ENCODE results near the gene ZCCHC8.
"Not testable (repeated sequence)": the region's sequence is repeated elsewhere in the genome, so short reads cannot be mapped to it uniquely, and the experiment has no call there.

ZCCHC8 gene

DNA sequence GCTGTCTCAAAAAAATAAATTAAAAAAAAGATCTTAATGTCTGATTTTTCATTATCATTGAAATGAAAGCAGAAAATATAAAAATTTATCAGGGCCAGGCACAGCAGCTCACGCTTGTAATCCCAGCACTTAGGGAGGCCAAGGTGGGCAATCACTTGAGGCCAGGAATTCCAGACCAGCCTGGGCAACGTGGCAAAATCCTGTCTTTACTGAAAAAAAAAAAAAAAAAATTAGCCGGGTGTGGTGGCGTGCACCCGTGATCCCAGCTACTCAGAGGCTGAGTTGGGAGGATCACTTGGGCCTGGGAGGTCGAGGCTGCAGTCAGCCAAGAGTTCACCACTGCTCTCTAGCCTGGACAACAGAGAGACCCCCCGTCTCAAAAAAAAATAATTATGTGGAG lies 40.7 kb downstream of the ZCCHC8 start:
- TF ChIP-seq ZFX (IDR thresholded peaks at IDR 0.05; ENCODE audit: borderline replicate concordance), result no peak
- no peak overlapping the region for H3K27ac ChIP-seq

DNA sequence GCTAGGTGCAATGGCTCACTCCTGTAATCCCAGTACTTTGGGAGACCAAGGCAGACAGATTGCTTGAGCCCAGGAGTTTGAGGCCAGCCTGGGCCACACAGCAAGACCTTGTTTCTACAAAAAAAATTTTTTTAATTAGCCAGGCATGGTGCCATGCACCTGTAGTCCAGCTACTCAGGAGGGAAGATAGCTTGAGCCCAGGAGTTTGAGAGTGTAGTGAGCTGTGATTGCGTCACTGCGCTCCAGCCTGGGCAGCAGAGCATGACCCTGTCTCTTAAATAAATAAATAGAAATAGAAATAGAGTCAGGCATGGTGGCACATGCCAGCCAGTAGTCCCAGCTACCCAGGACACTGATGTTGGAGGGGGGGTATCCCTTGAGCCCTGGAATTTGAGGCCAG lies 41.5 kb downstream of the ZCCHC8 start:
- TF ChIP-seq, protein P1, sequence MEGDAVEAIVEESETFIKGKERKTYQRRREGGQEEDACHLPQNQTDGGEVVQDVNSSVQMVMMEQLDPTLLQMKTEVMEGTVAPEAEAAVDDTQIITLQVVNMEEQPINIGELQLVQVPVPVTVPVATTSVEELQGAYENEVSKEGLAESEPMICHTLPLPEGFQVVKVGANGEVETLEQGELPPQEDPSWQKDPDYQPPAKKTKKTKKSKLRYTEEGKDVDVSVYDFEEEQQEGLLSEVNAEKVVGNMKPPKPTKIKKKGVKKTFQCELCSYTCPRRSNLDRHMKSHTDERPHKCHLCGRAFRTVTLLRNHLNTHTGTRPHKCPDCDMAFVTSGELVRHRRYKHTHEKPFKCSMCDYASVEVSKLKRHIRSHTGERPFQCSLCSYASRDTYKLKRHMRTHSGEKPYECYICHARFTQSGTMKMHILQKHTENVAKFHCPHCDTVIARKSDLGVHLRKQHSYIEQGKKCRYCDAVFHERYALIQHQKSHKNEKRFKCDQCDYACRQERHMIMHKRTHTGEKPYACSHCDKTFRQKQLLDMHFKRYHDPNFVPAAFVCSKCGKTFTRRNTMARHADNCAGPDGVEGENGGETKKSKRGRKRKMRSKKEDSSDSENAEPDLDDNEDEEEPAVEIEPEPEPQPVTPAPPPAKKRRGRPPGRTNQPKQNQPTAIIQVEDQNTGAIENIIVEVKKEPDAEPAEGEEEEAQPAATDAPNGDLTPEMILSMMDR (IDR thresholded peaks at IDR 0.05), result no peak
- no peak for TF ChIP-seq ZFX (IDR thresholded peaks at IDR 0.05; ENCODE audit: borderline replicate concordance)
- H3K27ac ChIP-seq, result no peak overlapping the region

DNA sequence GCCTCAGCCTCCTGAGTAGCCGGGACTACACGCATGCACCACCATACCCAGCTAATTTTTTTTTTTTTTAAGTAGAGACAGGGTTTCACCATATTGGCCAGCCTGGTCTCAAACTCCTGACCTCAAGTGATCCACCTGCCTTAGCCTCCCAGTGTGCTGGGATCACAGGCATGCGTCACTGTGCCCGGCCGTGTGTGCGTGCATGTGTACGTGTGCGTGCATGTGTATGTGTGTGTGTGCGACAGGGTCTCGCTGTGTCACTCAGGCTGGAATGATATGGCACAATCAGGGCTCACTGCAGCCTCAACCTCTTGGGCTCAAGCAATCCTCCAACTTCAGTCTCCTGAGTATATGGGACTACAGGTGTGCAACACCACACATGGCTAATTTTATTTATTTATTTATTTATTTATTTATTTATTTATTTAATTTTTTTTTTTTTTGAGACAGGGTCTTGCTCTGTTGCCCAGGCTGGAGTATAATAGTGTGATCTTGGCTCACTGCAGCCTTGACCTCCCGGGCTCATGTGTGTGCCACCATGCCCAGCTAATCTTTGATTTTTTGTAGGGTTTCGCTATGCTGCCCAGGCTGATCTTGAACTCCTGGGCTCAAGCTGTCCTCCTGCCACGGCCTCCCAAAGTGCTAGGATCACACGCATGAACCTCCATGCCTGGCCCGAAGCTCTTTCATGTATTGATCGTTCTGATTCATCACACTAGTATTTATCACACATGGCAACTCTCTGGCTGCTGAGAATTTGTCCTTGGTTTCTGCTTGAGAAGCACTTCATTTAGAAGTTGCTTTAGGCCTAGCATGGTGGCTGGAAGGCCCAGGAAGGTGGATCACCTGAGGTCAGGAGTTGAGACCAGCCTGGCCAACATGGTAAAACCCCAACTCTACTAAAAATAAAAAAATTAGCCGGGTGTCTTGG lies 42.4 kb downstream of the ZCCHC8 start:
- H3K27ac ChIP-seq, result no peak overlapping the region
- TF ChIP-seq, protein P1 (IDR thresholded peaks at IDR 0.05), result no peak
- no peak for TF ChIP-seq ZFX (IDR thresholded peaks at IDR 0.05; ENCODE audit: borderline replicate concordance)

DNA sequence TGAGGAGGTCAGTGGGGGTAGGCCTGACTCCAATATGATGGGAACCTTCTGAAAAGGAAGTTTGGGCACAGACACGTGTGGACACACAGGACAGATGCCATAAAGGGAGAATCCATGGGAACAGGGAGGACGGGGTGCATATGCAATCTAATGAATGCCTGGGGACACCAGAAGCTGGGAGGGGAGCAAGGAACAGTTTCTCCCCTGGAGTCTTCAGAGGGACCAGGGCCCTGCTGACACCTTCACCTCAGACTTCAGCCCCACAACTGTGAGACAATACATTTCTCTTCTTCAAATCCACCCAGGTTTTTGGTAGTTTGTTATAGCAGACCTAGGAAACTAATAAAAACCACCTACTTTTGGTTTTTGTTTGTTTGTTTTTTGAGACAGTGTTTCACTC lies 43.1 kb downstream of the ZCCHC8 start:
- TF ChIP-seq ZFX (IDR thresholded peaks at IDR 0.05; ENCODE audit: borderline replicate concordance), result no peak
- H3K27ac ChIP-seq, result no peak overlapping the region

DNA sequence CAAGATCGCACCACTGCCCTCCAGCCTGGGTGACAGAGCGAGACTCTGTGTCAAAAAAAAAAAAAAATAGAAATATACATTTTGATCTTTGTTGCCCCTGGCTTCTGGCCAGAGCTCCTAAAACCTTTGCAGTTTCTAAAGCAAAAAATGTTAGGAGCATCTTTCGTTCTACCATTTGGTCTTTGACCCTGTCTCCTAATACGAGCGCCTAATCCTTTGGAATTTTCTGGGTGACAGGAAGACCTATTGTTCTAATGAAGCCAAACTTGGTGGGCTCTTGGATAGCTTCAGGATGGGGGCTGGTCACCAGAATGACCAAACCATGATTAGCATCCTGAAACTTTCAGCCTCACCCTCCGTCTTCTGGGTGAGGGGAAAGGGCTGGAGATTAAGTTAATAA lies 46.0 kb downstream of the ZCCHC8 start:
- TF ChIP-seq, protein P1 (IDR thresholded peaks at IDR 0.05), result no peak
- H3K27ac ChIP-seq, result no peak overlapping the region

DNA sequence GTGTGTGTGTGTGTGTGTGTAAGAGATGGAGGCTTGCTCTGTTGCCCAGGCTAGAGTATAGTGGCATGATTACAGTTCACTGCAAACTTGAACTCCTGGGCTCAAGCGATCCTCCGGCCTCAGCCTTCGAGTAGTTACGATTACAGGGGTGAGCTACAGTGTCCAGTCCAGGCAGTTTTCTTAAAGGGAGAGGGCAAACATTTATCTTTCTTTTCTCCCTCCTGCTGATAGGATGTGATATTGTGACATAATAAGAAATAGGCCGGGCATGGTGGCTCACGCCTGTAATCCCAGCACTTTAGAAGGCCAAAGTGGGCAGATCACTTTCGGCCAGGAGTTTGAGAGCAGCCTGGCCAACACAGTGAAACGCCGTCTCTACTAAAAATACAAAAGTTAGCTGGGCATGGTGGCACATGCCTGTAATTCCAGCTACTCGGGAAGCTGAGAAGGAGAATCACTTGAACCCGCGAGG lies 46.4 kb downstream of the ZCCHC8 start:
- TF ChIP-seq, protein P1 (IDR thresholded peaks at IDR 0.05), result no peak
- no peak for TF ChIP-seq ZFX (IDR thresholded peaks at IDR 0.05; ENCODE audit: borderline replicate concordance)
- no peak overlapping the region for H3K27ac ChIP-seq

DNA sequence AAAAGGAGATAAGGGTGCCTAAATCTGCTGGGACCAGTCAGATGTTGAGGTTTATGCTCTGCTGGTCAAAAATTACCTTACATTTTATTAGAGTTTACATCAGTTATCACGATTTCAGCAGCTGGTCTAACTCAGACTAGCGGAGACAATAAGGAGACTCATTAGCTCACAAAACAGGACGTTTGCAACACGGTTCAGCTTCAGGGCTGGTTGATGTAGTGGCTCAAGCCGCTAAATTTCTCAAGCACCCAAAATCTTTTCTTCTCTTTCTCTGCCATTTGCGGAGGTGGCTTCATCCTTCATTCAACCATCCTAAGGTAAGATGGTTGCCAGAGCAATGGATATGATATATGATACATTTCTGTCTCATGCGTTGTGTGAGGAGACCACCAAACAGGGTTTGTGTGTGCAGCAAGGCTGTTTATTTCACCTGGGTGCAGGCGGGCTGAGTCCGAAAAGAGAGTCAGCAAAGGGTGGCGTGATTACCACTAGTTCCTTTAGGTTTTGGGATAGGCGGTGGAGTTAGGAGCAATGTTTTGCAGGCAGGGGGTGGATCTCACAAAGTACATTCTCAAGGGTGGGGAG lies 47.9 kb downstream of the ZCCHC8 start:
- no peak overlapping the region for H3K27ac ChIP-seq
- TF ChIP-seq, protein P1 (IDR thresholded peaks at IDR 0.05), result no peak
- no peak for TF ChIP-seq ZFX (IDR thresholded peaks at IDR 0.05; ENCODE audit: borderline replicate concordance)

DNA sequence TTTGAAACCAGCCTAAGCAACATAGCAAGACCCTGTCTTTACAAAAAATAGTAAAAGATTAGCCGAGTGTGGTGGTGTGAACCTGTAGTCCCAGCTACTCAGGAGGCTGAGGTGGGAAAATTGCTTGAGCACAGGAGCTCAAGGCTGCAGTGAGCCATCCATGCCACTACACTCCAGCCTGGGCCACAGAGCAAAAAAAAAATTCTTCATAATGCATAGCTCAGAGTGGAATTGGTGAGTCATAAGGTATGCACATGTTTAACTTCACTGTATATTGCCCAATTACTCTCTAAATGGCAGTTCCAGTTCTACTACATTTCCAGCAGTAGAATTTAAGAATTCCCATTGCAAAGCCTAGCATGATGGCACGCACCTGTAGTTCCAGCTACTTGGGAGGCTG lies 51.4 kb downstream of the ZCCHC8 start:
- no peak overlapping the region for H3K27ac ChIP-seq

DNA sequence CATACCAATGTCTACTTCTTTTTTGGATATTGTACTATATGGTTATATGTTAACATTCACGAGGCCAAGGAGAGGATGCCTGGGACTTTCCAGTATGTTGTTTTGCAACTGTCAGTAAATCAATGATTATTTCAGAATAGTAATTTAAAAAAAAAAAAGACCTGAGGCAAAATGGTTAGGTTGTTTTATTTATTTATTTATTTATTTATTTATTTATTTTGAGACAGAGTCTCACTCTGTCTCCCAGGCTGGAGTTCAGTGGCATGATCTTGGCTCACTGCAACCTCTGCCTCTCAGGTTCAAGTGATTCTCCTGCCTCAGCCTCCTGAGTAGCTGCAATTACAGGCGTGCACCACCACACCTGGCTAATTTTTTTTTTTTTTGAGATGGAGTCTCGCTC lies 52.9 kb downstream of the ZCCHC8 start:
- not testable (repeated sequence) for H3K27ac ChIP-seq

More for the DNA sequence above, 51.4 kb downstream of the ZCCHC8 start:
- no peak for TF ChIP-seq ZFX (IDR thresholded peaks at IDR 0.05; ENCODE audit: borderline replicate concordance)

DNA sequence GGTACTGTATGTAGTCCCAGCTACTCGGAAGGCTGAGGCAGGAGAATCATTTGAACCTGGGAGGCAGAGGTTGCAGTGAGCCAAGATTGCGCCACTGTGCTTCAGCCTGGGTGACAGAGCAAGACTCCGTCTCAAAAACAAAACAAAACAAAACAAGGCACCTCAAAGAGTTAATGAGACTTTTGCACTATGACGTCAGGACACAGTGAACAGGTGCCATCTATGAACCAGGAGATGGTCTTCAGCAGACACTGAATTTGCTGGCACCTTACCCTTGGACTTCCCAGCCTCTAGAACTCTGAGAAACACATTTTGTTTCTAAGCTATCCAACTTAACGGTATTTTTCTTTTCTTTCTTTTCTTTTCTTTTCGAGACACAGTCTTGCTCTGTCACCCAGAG lies 54.3 kb downstream of the ZCCHC8 start:
- not testable (repeated sequence) for H3K27ac ChIP-seq

DNA sequence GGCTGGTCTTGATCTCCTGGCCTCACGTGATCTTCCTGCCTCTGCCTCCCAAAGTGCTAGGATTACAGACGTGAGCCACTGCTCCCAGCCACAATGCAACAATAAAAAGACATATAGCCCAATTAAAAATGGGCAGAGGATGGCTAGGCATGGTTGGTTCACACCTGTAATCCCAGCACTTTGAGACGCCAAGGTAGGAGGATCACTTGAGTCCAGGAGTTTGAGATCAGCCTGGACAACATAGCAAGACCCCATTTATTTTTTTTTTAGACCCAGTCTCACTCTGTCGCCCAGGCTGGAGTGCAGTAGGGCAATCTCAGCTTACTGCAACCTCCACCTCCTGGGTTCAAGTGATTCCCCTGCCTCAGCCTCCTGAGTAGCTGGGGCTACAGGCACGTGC lies 56.7 kb downstream of the ZCCHC8 start:
- H3K27ac ChIP-seq, result not testable (repeated sequence)

DNA sequence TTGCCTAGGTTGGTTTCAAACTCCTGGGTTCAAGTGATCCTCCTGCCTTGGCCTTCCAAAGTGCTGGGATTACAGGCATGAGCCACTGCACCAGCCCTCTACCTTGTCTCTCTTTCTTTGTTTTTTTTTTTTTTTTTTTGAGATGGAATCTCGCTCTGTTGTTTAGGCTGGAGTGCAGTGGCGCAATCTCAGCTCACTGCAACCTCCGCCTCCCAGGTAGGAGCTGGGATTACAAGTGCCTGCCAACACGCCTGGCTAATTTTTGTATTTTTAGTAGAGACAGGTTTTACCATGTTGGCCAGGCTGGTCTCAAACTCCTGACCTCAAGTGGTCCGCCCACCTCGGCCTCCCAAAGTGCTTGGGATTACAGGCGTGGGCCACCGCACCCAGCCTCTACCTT lies 61.9 kb downstream of the ZCCHC8 start:
- H3K27ac ChIP-seq, result not testable (repeated sequence)
